GM12878 (cell line): ENCODE results near the gene PRL. TPM values are rescaled to one million over a fixed set of nuclear protein-coding genes. Genes with fewer than 3 reads are reported as not detected.

ENCODE experiments used
- ATAC-seq: fragments of 200-7000 bp; cut with Tn5 transposase; 3 replicates; pipeline ENCODE4 v1.9.1; 2020; ENCODE audit warnings: mild to moderate bottlenecking, moderate library complexity
- BruUV-seq: library from RNA; stranded (reverse); fragments of 400-500 nt; replicated peaks from 2 replicates; lab custom pipeline; 2021; lab: Mats Ljungman, UMichigan
- CTCF ChIA-PET: fragments of 300-600 bp; sonication (Branson Sonifier 250); formaldehyde crosslinking; extraction: SDS; loops from one replicate; lab custom pipeline; 2021; ENCODE audit warnings: inconsistent platforms; lab: Yijun Ruan, JAX
- POLR2A ChIA-PET: fragments of 350-600 bp; formaldehyde crosslinking; extraction: SDS; loops from one replicate; lab custom pipeline; 2021; ENCODE audit warnings: inconsistent platforms; lab: Charles Lee
- RAD21 ChIA-PET: fragments of 300-600 bp; sonication (Branson Sonifier 250); formaldehyde crosslinking; loops from one replicate; lab custom pipeline; 2023; ENCODE audit warnings: antibody characterized with exemption; ENCODE audit not compliant: unreplicated experiment; lab: Charles Lee
- SMC1A ChIA-PET: fragments of 300-600 bp; sonication (Branson Sonifier 250); formaldehyde crosslinking; loops from one replicate; lab custom pipeline; 2023; ENCODE audit not compliant: unreplicated experiment, uncharacterized antibody; lab: Charles Lee
- DNase-seq: peaks from one replicate; pipeline ENCODE4 v3.0.0-alpha.2; 2011; ENCODE audit warnings: low read depth, low spot score
- FAIRE-seq: peaks from 3 replicates; lab custom pipeline; 2011; peaks lifted over from hg19 to GRCh38; lab: Jason Lieb, UNC
- H2AFZ ChIP-seq: 2 replicates; pipeline ENCODE4 v1.6.0; 2011; ENCODE audit warnings: low read depth, low read length, control low read depth; ENCODE audit not compliant: control insufficient read depth
- H3K27ac ChIP-seq: 2 replicates; pipeline ENCODE4 v1.5.1; 2011; ENCODE audit warnings: control low read depth; ENCODE audit not compliant: control insufficient read depth, insufficient read depth
- H3K27me3 ChIP-seq, 2 experiments: replicated peaks in 1 of 2; 2 replicates each; pipeline versions ENCODE4 v1.6.0 to v1.6.1; 2011; ENCODE audit warnings: low read length in 1 of 2; ENCODE audit not compliant: control insufficient read depth in 2 of 2, insufficient read depth in 2 of 2
- H3K36me3 ChIP-seq, 2 experiments: 2 replicates each; pipeline ENCODE4 v1.5.1; 2011; ENCODE audit warnings: low read length in 1 of 2; ENCODE audit not compliant: control insufficient read depth in 2 of 2, insufficient read depth in 2 of 2
- H3K4me1 ChIP-seq: 2 replicates; pipeline ENCODE4 v1.6.1; 2011; ENCODE audit warnings: mild to moderate bottlenecking, low read length, moderate library complexity, mixed read lengths; ENCODE audit not compliant: control insufficient read depth, insufficient read depth
- H3K4me2 ChIP-seq: 2 replicates; pipeline ENCODE4 v1.6.0; 2011; ENCODE audit warnings: control low read depth; ENCODE audit not compliant: control insufficient read depth, insufficient read depth
- H3K4me3 ChIP-seq: fragments of 200-600 bp; sonication (generic); 2 replicates; pipeline ENCODE4 v1.5.1; 2016
- H3K79me2 ChIP-seq: 2 replicates; pipeline ENCODE4 v1.6.0; 2011; ENCODE audit warnings: low read length; ENCODE audit not compliant: control insufficient read depth, insufficient read depth
- H3K9ac ChIP-seq: 2 replicates; pipeline ENCODE4 v1.8.0; 2011; ENCODE audit warnings: low read length, control low read depth, mixed read lengths; ENCODE audit not compliant: control insufficient read depth, insufficient read depth
- H3K9me3 ChIP-seq: replicated peaks from 3 replicates; pipeline ENCODE4 v1.5.1; 2011; ENCODE audit warnings: mild to moderate bottlenecking, low read length; ENCODE audit not compliant: control insufficient read depth, insufficient read depth
- H4K20me1 ChIP-seq: 2 replicates; pipeline ENCODE4 v1.6.0; 2011; ENCODE audit not compliant: control insufficient read depth, insufficient read depth
- BCL11A ChIP-seq: IDR thresholded peaks from 2 replicates; pipeline ENCODE4 v1.6.1; 2011; ENCODE audit warnings: low read depth, low read length
- CEBPB ChIP-seq, 2 experiments: fragments of 150-350 bp in 1 of 2; IDR thresholded peaks; 2 replicates each; pipeline ENCODE4 v1.6.1; 2012 to 2014; ENCODE audit warnings: low read depth in 2 of 2, low read length in 2 of 2, borderline replicate concordance in 1 of 2, inconsistent platforms in 1 of 2
- CHD1 ChIP-seq: IDR thresholded peaks from 2 replicates; pipeline ENCODE4 v1.6.1; 2012; ENCODE audit warnings: low read depth, low read length, improper control_type of control experiment
- CREB1 ChIP-seq: IDR thresholded peaks from 2 replicates; pipeline ENCODE4 v1.6.1; 2012; ENCODE audit warnings: low read depth, mild to moderate bottlenecking, inconsistent platforms
- CREM ChIP-seq: IDR thresholded peaks from 2 replicates; pipeline ENCODE4 v1.6.1; 2014; ENCODE audit warnings: antibody characterized with exemption, low read depth
- EED ChIP-seq: sonication (generic); IDR thresholded peaks from 2 replicates; pipeline ENCODE4 v1.6.1; 2016; ENCODE audit warnings: antibody characterized with exemption, low read depth
- EP300 ChIP-seq, 2 experiments: fragments of 150-350 bp in 1 of 2; IDR thresholded peaks; 2 replicates each; pipeline ENCODE4 v1.6.1; 2011 to 2012; ENCODE audit warnings: low read depth in 2 of 2, low read length in 2 of 2, borderline replicate concordance in 1 of 2, improper control_type of control experiment in 1 of 2, inconsistent platforms in 1 of 2; ENCODE audit not compliant: control insufficient read depth in 1 of 2
- ETV6 ChIP-seq, 2 experiments: fragments of 450-650 bp in 1 of 2; IDR thresholded peaks in 1 of 2; conservative IDR thresholded peaks in 1 of 2; 2 replicates each; pipeline ENCODE4 v1.6.1; 2014; ENCODE audit warnings: antibody characterized with exemption in 1 of 2, borderline replicate concordance in 1 of 2, low read depth in 1 of 2, mild to moderate bottlenecking in 1 of 2, moderate library complexity in 1 of 2
- IKZF1 ChIP-seq: fragments of 450-650 bp; conservative IDR thresholded peaks from 2 replicates; pipeline ENCODE4 v1.6.1; 2017; ENCODE audit warnings: antibody characterized with exemption, mild to moderate bottlenecking
- IKZF2 ChIP-seq, 2 experiments: fragments of 450-650 bp; IDR thresholded peaks; 2 replicates each; pipeline ENCODE4 v1.6.1; 2017; ENCODE audit warnings: mild to moderate bottlenecking in 2 of 2, moderate library complexity in 2 of 2
- KAT2A ChIP-seq: conservative IDR thresholded peaks from 2 replicates; pipeline ENCODE4 v1.6.1; 2011; ENCODE audit warnings: low read depth, low read length; ENCODE audit not compliant: control insufficient read depth
- MEF2A ChIP-seq: IDR thresholded peaks from 2 replicates; pipeline ENCODE4 v1.6.1; 2011; ENCODE audit warnings: low read depth, mild to moderate bottlenecking, low read length, moderate library complexity; ENCODE audit not compliant: insufficient read depth
- MEF2B ChIP-seq: fragments of 450-650 bp; IDR thresholded peaks from 2 replicates; pipeline ENCODE4 v1.6.1; 2018; ENCODE audit warnings: mild to moderate bottlenecking, moderate library complexity; ENCODE audit not compliant: partially characterized antibody, poor library complexity, severe bottlenecking
- MTA3 ChIP-seq: IDR thresholded peaks from 2 replicates; pipeline ENCODE4 v1.6.1; 2012; ENCODE audit warnings: low read length, inconsistent platforms, borderline replicate concordance
- RB1 ChIP-seq: fragments of 450-650 bp; formaldehyde crosslinking; IDR thresholded peaks from 2 replicates; pipeline ENCODE4 v1.6.1; 2017; ENCODE audit warnings: mild to moderate bottlenecking, borderline replicate concordance
- RFX5 ChIP-seq: IDR thresholded peaks from 2 replicates; pipeline ENCODE4 v1.6.1; 2011; ENCODE audit warnings: low read depth, low read length, improper control_type of control experiment
- RUNX3 ChIP-seq: IDR thresholded peaks from 2 replicates; pipeline ENCODE4 v1.6.1; 2012; ENCODE audit warnings: low read length, inconsistent platforms
- SPI1 ChIP-seq: IDR thresholded peaks from 2 replicates; pipeline ENCODE4 v1.6.1; 2011; ENCODE audit warnings: low read depth, mild to moderate bottlenecking, low read length, moderate library complexity, borderline replicate concordance; ENCODE audit not compliant: insufficient read depth
- TARDBP ChIP-seq: IDR thresholded peaks from 2 replicates; pipeline ENCODE4 v1.6.1; 2016; ENCODE audit warnings: borderline replicate concordance
- TBL1XR1 ChIP-seq: IDR thresholded peaks from 2 replicates; pipeline ENCODE4 v1.6.1; 2012; ENCODE audit warnings: low read depth, low read length, improper control_type of control experiment
- ZBED1 ChIP-seq: IDR thresholded peaks from 2 replicates; pipeline ENCODE4 v1.6.1; 2016; ENCODE audit warnings: borderline replicate concordance
- ZNF384 ChIP-seq: IDR thresholded peaks from 2 replicates; pipeline ENCODE4 v1.6.1; 2012; ENCODE audit warnings: low read depth, mild to moderate bottlenecking, low read length, improper control_type of control experiment, borderline replicate concordance
- WGBS: methylation state at CpG from one replicate; pipeline ENCODE4 v1.1.6; 2016; ENCODE audit warnings: low lambda C conversion rate; ENCODE audit not compliant: insufficient replicate concordance, insufficient coverage; ENCODE audit errors: missing lambda C conversion rate; 5-methylcytosine and 5-hydroxymethylcytosine counted together
- in situ Hi-C: fragments of 300-500 bp; cut with MboI; formaldehyde crosslinking; loops from 9 replicates; pipeline ENCODE4 v1.14.3; 2018; ENCODE audit warnings: mixed read lengths
- intact Hi-C: fragments of 100-400 bp; cut with micrococcal nuclease; formaldehyde crosslinking; loops from one replicate; pipeline ENCODE4 v1.14.2; 2022; ENCODE audit not compliant: unreplicated experiment
- polyA plus RNA-seq, 11 experiments: library from polyadenylated mRNA; depleted of rRNA in 4 of 11; unstranded in 6 of 11; stranded (reverse) in 5 of 11; fragments of >200 nt; fragmentation: Nextera tagmentation in 4 of 11; fragmentation: Illumina TruSeq in 1 of 11; extraction: Ambion mirVana in 4 of 11; extraction: Trizol in 1 of 11; gene quantifications; 1 replicate in 1 of 11; 2 replicates in 10 of 11; pipeline versions ENCODE4 v1.2.1 to v1.2.3, GENCODE V29; 2011 to 2016; ENCODE audit warnings: inconsistent platforms in 2 of 11, missing spikeins in 2 of 11, low read depth in 1 of 11
- total RNA-seq, 4 experiments: library from RNA; depleted of rRNA in 3 of 4; stranded (reverse); fragments of >200 nt in 3 of 4; fragmentation: Illumina TruSeq in 1 of 4; extraction: Trizol in 1 of 4; gene quantifications; 2 replicates each; pipeline versions ENCODE4 v1.2.1 to v1.2.3, GENCODE V29; 2013 to 2021
- TF ChIP-seq, protein P1 (sequence below), 3 experiments: IDR thresholded peaks in 2 of 3; conservative IDR thresholded peaks in 1 of 3; 2 replicates each; pipeline ENCODE4 v1.5.1; 2011; ENCODE audit warnings: low read depth in 3 of 3, low read length in 3 of 3, mild to moderate bottlenecking in 3 of 3, control low read depth in 2 of 3, moderate library complexity in 2 of 3, inconsistent platforms in 1 of 3, mixed read lengths in 1 of 3; ENCODE audit not compliant: control insufficient read depth in 2 of 3, insufficient read depth in 1 of 3; ENCODE audit errors: extremely low read depth in 1 of 3

PRL gene
- total and polyA plus RNA-seq, 10 of the 15 experiments (the other 5 are each of a cell fraction or from before 2014, with no cell fraction given): 0.05 to 34.9 (median 23.5) TPM

DNA sequence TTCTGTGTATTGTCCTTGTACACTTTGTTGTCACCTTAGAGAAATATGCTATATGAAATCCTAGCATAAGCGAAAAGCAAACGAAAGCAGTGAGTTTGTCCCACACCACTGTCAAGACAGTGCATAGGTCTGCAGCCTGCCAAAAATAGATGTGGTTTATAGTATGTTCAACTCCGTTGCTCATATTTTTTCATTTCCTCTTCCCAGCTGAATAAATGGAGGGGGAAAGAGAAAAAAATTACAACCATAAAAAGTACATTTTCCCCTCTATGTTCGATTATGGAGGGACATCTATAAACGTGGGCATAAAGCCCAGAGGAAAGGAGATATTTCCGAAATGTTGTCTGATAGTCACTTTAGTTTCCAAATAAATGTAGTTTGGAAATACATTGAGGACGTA is 25.8 kb downstream of the PRL start:
- peak overlapping the region; percentile 39; the same call in 1 of the 2 replicates for H2AFZ ChIP-seq
- H3K79me2 ChIP-seq: no peaks in the 10 kb centered on the region
- H3K9ac ChIP-seq: no peak overlapping the region; the same call in 1 of the 2 replicates
- CTCF ChIA-PET: interaction anchor here (1.6 kb wide), 1 partner anchor 15 kb away, joined by 7 read pairs; no protein-coding TSS in a partner anchor
- 3% methylated on average over 7 of the region's 7 CpGs for WGBS
- intact Hi-C loops (no loop called here), in situ Hi-C loops (no loop called here)
- H3K9me3 ChIP-seq: no peaks in the 10 kb centered on the region; the same call in 1 of the 3 replicates
- ATAC-seq: peak; percentile 95
- RAD21 ChIA-PET: no interaction called here
- DNase-seq: peak; percentile 47
- peaks cover 9% of the 10 kb centered on the region for H3K4me1 ChIP-seq
- peak overlapping the region; percentile 73 for H3K4me2 ChIP-seq
- POLR2A ChIA-PET: interaction anchor here (0.6 to 1.2 kb wide), 3 partner anchors 9 to 236 kb away, joined by 3 to 4 read pairs (median 4); no protein-coding TSS in a partner anchor
- H3K27ac ChIP-seq: peak overlapping the region; percentile 52; the same call in 1 of the 2 replicates
- no peak overlapping the region; the same call in 1 of the 2 replicates for H3K4me3 ChIP-seq
- no peaks in the 10 kb centered on the region for H3K36me3 ChIP-seq
- peak; percentile 81 for FAIRE-seq
- BruUV-seq: no TSS peak
- H3K27me3 ChIP-seq: no peaks in the 10 kb centered on the region
- SMC1A ChIA-PET: interaction anchor here (1.4 to 1.9 kb wide), 3 partner anchors 29 to 243 kb away, joined by 4 to 5 read pairs (median 4); no protein-coding TSS in a partner anchor
- H4K20me1 ChIP-seq: no peaks in the 10 kb centered on the region
- TF ChIP-seq RB1 (no peak), MEF2A (peak; percentile 98), RFX5 (no peak), CREM (peak; percentile 55; the same call in 1 of the 2 replicates), EED (peak; percentile 63; the same call in 1 of the 2 replicates), CREB1 (0 out of 2 replicates have a peak, but pooled peaks have one; percentile 32), RUNX3 (peak; percentile 97), ETV6 (conservative IDR thresholded peaks at IDR 0.05 in 1 of 2, IDR thresholded peaks at IDR 0.05 in 1 of 2; ENCODE audit: borderline replicate concordance in 1 of 2, low read depth in 1 of 2) (peak in 1 of 2 experiments; percentile 72; a peak in 1 of 4 replicates), TARDBP (no peak), ZNF384 (peak; percentile 46; the same call in 1 of the 2 replicates), EP300 (IDR thresholded peaks at IDR 0.05; ENCODE audit: borderline replicate concordance in 1 of 2, control insufficient read depth in 1 of 2, low read depth in 2 of 2, low read length in 2 of 2) (peak; percentile 20 to 46; a peak in 1 of 4 replicates), SPI1 (peak; percentile 74; the same call in 1 of the 2 replicates), ZBED1 (peak; percentile 42; the same call in 1 of the 2 replicates), MEF2B (peak; percentile 93), CEBPB (IDR thresholded peaks at IDR 0.05; ENCODE audit: borderline replicate concordance in 1 of 2, low read depth in 2 of 2, low read length in 2 of 2) (0 out of 4 replicates have a peak, but pooled peaks of 1 of the 2 experiments have one; percentile 38), BCL11A (peak; percentile 36; the same call in 1 of the 2 replicates), MTA3 (peak; percentile 48; the same call in 1 of the 2 replicates), IKZF2 (IDR thresholded peaks at IDR 0.05) (peak; percentile 33 to 63; a peak in 3 of 4 replicates), IKZF1 (0 out of 2 replicates have a peak, but pooled peaks have one; percentile 30), KAT2A (no peak), TBL1XR1 (peak; percentile 48; the same call in 1 of the 2 replicates), CHD1 (no peak)
- TF ChIP-seq, protein P1, sequence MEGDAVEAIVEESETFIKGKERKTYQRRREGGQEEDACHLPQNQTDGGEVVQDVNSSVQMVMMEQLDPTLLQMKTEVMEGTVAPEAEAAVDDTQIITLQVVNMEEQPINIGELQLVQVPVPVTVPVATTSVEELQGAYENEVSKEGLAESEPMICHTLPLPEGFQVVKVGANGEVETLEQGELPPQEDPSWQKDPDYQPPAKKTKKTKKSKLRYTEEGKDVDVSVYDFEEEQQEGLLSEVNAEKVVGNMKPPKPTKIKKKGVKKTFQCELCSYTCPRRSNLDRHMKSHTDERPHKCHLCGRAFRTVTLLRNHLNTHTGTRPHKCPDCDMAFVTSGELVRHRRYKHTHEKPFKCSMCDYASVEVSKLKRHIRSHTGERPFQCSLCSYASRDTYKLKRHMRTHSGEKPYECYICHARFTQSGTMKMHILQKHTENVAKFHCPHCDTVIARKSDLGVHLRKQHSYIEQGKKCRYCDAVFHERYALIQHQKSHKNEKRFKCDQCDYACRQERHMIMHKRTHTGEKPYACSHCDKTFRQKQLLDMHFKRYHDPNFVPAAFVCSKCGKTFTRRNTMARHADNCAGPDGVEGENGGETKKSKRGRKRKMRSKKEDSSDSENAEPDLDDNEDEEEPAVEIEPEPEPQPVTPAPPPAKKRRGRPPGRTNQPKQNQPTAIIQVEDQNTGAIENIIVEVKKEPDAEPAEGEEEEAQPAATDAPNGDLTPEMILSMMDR (IDR thresholded peaks at IDR 0.05 in 2 of 3, conservative IDR thresholded peaks at IDR 0.05 in 1 of 3; ENCODE audit: control insufficient read depth in 2 of 3, extremely low read depth in 1 of 3, insufficient read depth in 1 of 3, low read depth in 3 of 3, low read length in 3 of 3): no peak
